Renal cortex interstitium (tissue), 15 donors: ENCODE measurements around the gene RGL2. TPM values are rescaled to one million over a fixed set of nuclear protein-coding genes. Genes with fewer than 3 reads are reported as not detected.
"Not testable (repeated sequence)": the region's sequence is repeated elsewhere in the genome, so short reads cannot be mapped to it uniquely, and the experiment has no call there.

Source experiments
- DNase-seq, 11 donors: peaks; one replicate each; pipeline ENCODE4 v3.0.0-alpha.2; 2013; ENCODE audit warnings: low read depth in 9 of 11, low spot score in 4 of 11; ENCODE audit errors: extremely low read depth in 1 of 11
- long read RNA-seq, 16 experiments: transcript quantifications; one replicate each; lab custom pipeline, GENCODE V29; 2026
- polyA plus RNA-seq, 3 donors: library from polyadenylated mRNA; unstranded; fragments of 120-200 nt; gene quantifications; one replicate each; pipeline ENCODE4 v1.2.1, GENCODE V29; 2013; ENCODE audit not compliant: insufficient read length in 3 of 3

RGL2 gene
- 100 to 1,000 TPM; 103 to 134 (median 113) TPM for polyA plus RNA-seq
- long read RNA-seq, donor 1, partial matches to known transcripts: 0 of 4 reads
- long read RNA-seq, donor 1, other reads (novel, unspliced or antisense): 0 of 4 reads
- long read RNA-seq, donor 2: 0 reads
- long read RNA-seq, donor 3, partial matches to known transcripts: 0 of 6 reads
- long read RNA-seq, donor 3, other reads (novel, unspliced or antisense): 0 of 6 reads
- long read RNA-seq, donor 4, partial matches to known transcripts: 5 of 8 reads
- long read RNA-seq, donor 4, other reads (novel, unspliced or antisense): 0 of 8 reads
- long read RNA-seq, donor 5: 0 reads
- long read RNA-seq, donor 6, partial matches to known transcripts: 0 of 3 reads
- long read RNA-seq, donor 6, other reads (novel, unspliced or antisense): 0 of 3 reads
- long read RNA-seq, donor 7, partial matches to known transcripts: 5 of 7 reads
- long read RNA-seq, donor 7, other reads (novel, unspliced or antisense): 0 of 7 reads
- long read RNA-seq, donor 8: 0 reads
- long read RNA-seq, donor 9, partial matches to known transcripts: 8 of 10 reads
- long read RNA-seq, donor 9, other reads (novel, unspliced or antisense): 0 of 10 reads
- long read RNA-seq, donor 10, partial matches to known transcripts: 0 of 1 reads
- long read RNA-seq, donor 10, other reads (novel, unspliced or antisense): 0 of 1 reads
- long read RNA-seq, donor 11, partial matches to known transcripts: 0 of 1 reads
- long read RNA-seq, donor 11, other reads (novel, unspliced or antisense): 0 of 1 reads
- long read RNA-seq, donor 12, partial matches to known transcripts: 0 of 1 reads
- long read RNA-seq, donor 12, other reads (novel, unspliced or antisense): 0 of 1 reads
- long read RNA-seq, donor 13: 0 reads
- long read RNA-seq, donor 14, partial matches to known transcripts: 0 of 4 reads
- long read RNA-seq, donor 14, other reads (novel, unspliced or antisense): 0 of 4 reads
- long read RNA-seq, donor 15, partial matches to known transcripts: 0 of 4 reads
- long read RNA-seq, donor 15, other reads (novel, unspliced or antisense): 0 of 4 reads
- long read RNA-seq, donor 16, transcript RGL2-247 (18 exons, 3,278 nt): major isoform, 10 of 25 reads
- long read RNA-seq, donor 16, partial matches to known transcripts: 6 of 25 reads
- long read RNA-seq, donor 16, other reads (novel, unspliced or antisense): 8 of 25 reads

- peak in 1 of 11 donors; percentile 41 for DNase-seq
Measured at GRCh38 chr6:33298773-33299236, at the start of gene RGL2. TSS of gene RGL2 (minus strand) at chr6:33298942. CDS start at chr6:33298610, 332 bp downstream.

GRCh38 chr6:33347816-33348215, 49.1 kb upstream of the RGL2 start:
- no peak for DNase-seq

GRCh38 chr6:33346972-33347371, 48.2 kb upstream of the RGL2 start:
- not testable (repeated sequence) for DNase-seq

- peak in 9 of 11 donors; percentile 23 to 74 (median 54) for DNase-seq
Measured at GRCh38 chr6:33344701-33345697, 46.3 kb upstream of the RGL2 start.

- DNase-seq: no peak
Measured at GRCh38 chr6:33343953-33344611, 45.3 kb upstream of the RGL2 start.

- DNase-seq: not testable (repeated sequence)
Measured at GRCh38 chr6:33343606-33343952, 44.8 kb upstream of the RGL2 start.

- DNase-seq: no peak
Measured at GRCh38 chr6:33339193-33339592, 40.5 kb upstream of the RGL2 start.

GRCh38 chr6:33336495-33336894, 37.8 kb upstream of the RGL2 start:
- DNase-seq: no peak

- DNase-seq: no peak
Measured at GRCh38 chr6:33335916-33336315, 37.2 kb upstream of the RGL2 start.

- no peak for DNase-seq
Measured at GRCh38 chr6:33333666-33334065, 34.9 kb upstream of the RGL2 start.

GRCh38 chr6:33330736-33331135, 32.0 kb upstream of the RGL2 start:
- no peak for DNase-seq

GRCh38 chr6:33329058-33329457, 30.3 kb upstream of the RGL2 start:
- DNase-seq: no peak

GRCh38 chr6:33324125-33324524, 25.4 kb upstream of the RGL2 start:
- no peak for DNase-seq

GRCh38 chr6:33323623-33323948, 24.8 kb upstream of the RGL2 start:
- peak in 1 of 11 donors; percentile 35 for DNase-seq

- DNase-seq: no peak
Measured at GRCh38 chr6:33321227-33321626, 22.5 kb upstream of the RGL2 start.

- DNase-seq: no peak
Measured at GRCh38 chr6:33320315-33321181, 21.8 kb upstream of the RGL2 start.

- no peak for DNase-seq
Measured at GRCh38 chr6:33319939-33320314, 21.2 kb upstream of the RGL2 start.
